HEK293T (cell line): ENCODE data around the gene KCNT1.

Source experiments
- FOXM1 ChIP-seq: fragments of 450-650 bp; IDR thresholded peaks from 2 replicates; pipeline ENCODE4 v1.6.1; 2017; ENCODE audit warnings: mild to moderate bottlenecking, borderline replicate concordance
- NFRKB ChIP-seq: fragments of 450-650 bp; IDR thresholded peaks from 2 replicates; pipeline ENCODE4 v1.6.1; 2016; ENCODE audit warnings: mild to moderate bottlenecking, moderate library complexity
- SP1 ChIP-seq: fragments of 450-650 bp; IDR thresholded peaks from 2 replicates; pipeline ENCODE4 v1.6.1; 2017
- SUZ12 ChIP-seq: fragments of 450-650 bp; IDR thresholded peaks from 2 replicates; pipeline ENCODE4 v1.6.1; 2016; ENCODE audit warnings: mild to moderate bottlenecking

- no peak for TF ChIP-seq SUZ12
- TF ChIP-seq NFRKB, result no peak
- TF ChIP-seq FOXM1, result no peak
- TF ChIP-seq SP1, result no peak
These were observed 25.1 kb upstream of the KCNT1 start for GRCh38 chr9:135676891-135677290.
